ENCODE results near the gene GLRX3. TPM values are rescaled to one million over a fixed set of nuclear protein-coding genes. Genes with fewer than 3 reads are reported as not detected.

The GLRX3 gene
- total and polyA plus RNA-seq, 2 of the 13 experiments (the other 11 are each of a cell fraction or from before 2014, with no cell fraction given), result 91.4 to 135 TPM

GRCh38 chr10:130174328-130174727, 38.1 kb downstream of the GLRX3 start (continued):
- no peak for TF ChIP-seq SETDB1 (CRISPR knock-in tag; IDR thresholded peaks at IDR 0.05; ENCODE audit: borderline replicate concordance)
- no peak for TF ChIP-seq ETV6 (CRISPR knock-in tag; conservative IDR thresholded peaks at IDR 0.05)
- no peak for TF ChIP-seq AKAP8 (CRISPR knock-in tag; IDR thresholded peaks at IDR 0.05)
- TF ChIP-seq RARA (CRISPR knock-in tag; IDR thresholded peaks at IDR 0.05), result no peak
- TF ChIP-seq NFIC (IDR thresholded peaks at IDR 0.05; ENCODE audit: low read length), result no peak
- no peak for TF ChIP-seq SAP130 (CRISPR knock-in tag; IDR thresholded peaks at IDR 0.05; ENCODE audit: low read depth)

DNA sequence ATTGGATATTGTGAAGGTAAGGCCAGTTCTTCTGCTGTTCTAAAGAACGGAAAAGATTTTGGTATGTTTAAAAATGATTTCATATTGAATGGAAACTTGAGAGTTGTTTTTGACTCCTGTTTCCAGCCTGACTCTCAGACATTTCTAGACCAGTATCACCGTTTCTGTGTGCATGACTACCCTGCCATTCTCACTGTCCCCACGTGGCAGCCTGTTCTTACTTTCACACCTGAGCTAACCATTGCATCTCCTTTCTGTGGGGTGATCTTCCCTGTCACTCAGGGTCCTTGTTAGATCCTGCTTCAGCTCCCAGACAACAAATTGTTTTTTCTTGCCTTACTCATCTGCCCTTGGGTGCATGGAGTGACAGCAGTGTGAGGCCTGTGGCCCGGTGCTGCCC, 38.9 kb downstream of the GLRX3 start:
- Histone ChIP-seq H3K36me3 (replicated peaks in 1 of 2; ENCODE audit: control insufficient read depth in 1 of 2, insufficient read depth in 2 of 2, low read length in 2 of 2) (peaks cover 9 to 67% of the 10 kb centered on the region in 2 experiments), H3K4me2 (ENCODE audit: low read depth, low read length) (no peak overlapping the region), H3K9ac (ENCODE audit: insufficient read depth, low read depth, low read length) (no peak overlapping the region), H3K79me2 (ENCODE audit: insufficient read depth, low read length) (no peaks in the 10 kb centered on the region), H2AFZ (ENCODE audit: low read length) (no peak overlapping the region), H3K4me3 (replicated peaks in 1 of 3; ENCODE audit: insufficient read depth in 1 of 3, low read depth in 2 of 3, low read length in 3 of 3) (no peak overlapping the region), H3K9me3 (ENCODE audit: low read length) (no peaks in the 10 kb centered on the region), H3K4me1 (ENCODE audit: insufficient read depth, low read length) (no peaks in the 10 kb centered on the region), H3K27me3 (ENCODE audit: control insufficient read depth in 1 of 2, insufficient read depth in 2 of 2, low read length in 2 of 2) (no peaks in the 10 kb centered on the region), H3K27ac (ENCODE audit: extremely low read length, insufficient read depth, low read length) (no peak overlapping the region), H4K20me1 (ENCODE audit: insufficient read depth, low read length) (no peaks in the 10 kb centered on the region; the same call in none of the 2 replicates)
- TF ChIP-seq ZBTB37 (CRISPR knock-in tag; IDR thresholded peaks at IDR 0.05) (no peak), ZFYVE20 (CRISPR knock-in tag; IDR thresholded peaks at IDR 0.05; ENCODE audit: borderline replicate concordance, low read depth) (no peak), SETDB1 (CRISPR knock-in tag; IDR thresholded peaks at IDR 0.05; ENCODE audit: borderline replicate concordance) (no peak), KLF13 (CRISPR knock-in tag; IDR thresholded peaks at IDR 0.05) (no peak), E2F5 (CRISPR knock-in tag; conservative IDR thresholded peaks at IDR 0.05) (no peak), CENPT (CRISPR knock-in tag; IDR thresholded peaks at IDR 0.05; ENCODE audit: low read depth) (no peak)
- TF ChIP-seq, protein P1, sequence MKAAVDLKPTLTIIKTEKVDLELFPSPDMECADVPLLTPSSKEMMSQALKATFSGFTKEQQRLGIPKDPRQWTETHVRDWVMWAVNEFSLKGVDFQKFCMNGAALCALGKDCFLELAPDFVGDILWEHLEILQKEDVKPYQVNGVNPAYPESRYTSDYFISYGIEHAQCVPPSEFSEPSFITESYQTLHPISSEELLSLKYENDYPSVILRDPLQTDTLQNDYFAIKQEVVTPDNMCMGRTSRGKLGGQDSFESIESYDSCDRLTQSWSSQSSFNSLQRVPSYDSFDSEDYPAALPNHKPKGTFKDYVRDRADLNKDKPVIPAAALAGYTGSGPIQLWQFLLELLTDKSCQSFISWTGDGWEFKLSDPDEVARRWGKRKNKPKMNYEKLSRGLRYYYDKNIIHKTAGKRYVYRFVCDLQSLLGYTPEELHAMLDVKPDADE (CRISPR knock-in tag; IDR thresholded peaks at IDR 0.05), result no peak
- TF ChIP-seq, protein P2, sequence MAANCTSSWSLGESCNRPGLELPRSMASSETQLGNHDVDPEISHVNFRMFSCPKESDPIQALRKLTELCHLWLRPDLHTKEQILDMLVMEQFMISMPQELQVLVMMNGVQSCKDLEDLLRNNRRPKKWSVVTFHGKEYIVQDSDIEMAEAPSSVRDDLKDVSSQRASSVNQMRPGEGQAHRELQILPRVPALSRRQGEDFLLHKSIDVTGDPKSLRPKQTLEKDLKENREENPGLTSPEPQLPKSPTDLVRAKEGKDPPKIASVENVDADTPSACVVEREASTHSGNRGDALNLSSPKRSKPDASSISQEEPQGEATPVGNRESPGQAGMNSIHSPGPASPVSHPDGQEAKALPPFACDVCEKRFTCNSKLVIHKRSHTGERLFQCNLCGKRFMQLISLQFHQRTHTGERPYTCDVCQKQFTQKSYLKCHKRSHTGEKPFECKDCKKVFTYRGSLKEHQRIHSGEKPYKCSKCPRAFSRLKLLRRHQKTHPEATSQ (CRISPR knock-in tag; IDR thresholded peaks at IDR 0.05; ENCODE audit: borderline replicate concordance), result no peak
- ATAC-seq (no peak), FAIRE-seq (no peak), DNase-seq (ENCODE audit: low spot score) (no peak)
- BruUV-seq (replicated peaks), result no TSS peak
- 94% methylated on average over 4 of the region's 4 CpGs for WGBS (ENCODE audit: low lambda C conversion rate)
- intact Hi-C loops (cut with micrococcal nuclease; ENCODE audit: unreplicated experiment) (no loop called here), in situ Hi-C loops (cut with HindIII; ENCODE audit: extremely low pct_ligation_motif_present, low pct_unique_long_range_greater_than_20kb) (loop anchor here (25.0 kb wide), 1 partner anchor 1712 kb away; no protein-coding TSS in a partner anchor)
- ChIA-PET POLR2A (no interaction called here), CTCF (ENCODE audit: low intra/inter-chr PET ratio, low total read pairs) (no interaction called here)

All from HepG2 (cell line).